ENCODE results near the gene MYO7A. TPM values are rescaled to one million over a fixed set of nuclear protein-coding genes. Genes with fewer than 3 reads are reported as not detected.

MYO7A gene
- total RNA-seq, result 2.8 TPM

- no peak for DNase-seq
Measured at GRCh38 chr11:77127920-77128691, at the start of gene MYO7A. MYO7A (plus strand) TSS chr11:77128246; CDS start chr11:77130635, 2,389 bp downstream.

GRCh38 chr11:77079666-77080065, 48.4 kb upstream of the MYO7A start:
- no peak for DNase-seq

- no peak for DNase-seq
Measured at GRCh38 chr11:77080643-77081210, 47.3 kb upstream of the MYO7A start.

- DNase-seq, result no peak
Measured at GRCh38 chr11:77081381-77081851, 46.6 kb upstream of the MYO7A start.

- no peak for DNase-seq
Measured at GRCh38 chr11:77081976-77082836, 45.8 kb upstream of the MYO7A start.

GRCh38 chr11:77082838-77083565, 45.0 kb upstream of the MYO7A start:
- peak; percentile 12 for DNase-seq

- DNase-seq, result no peak
Measured at GRCh38 chr11:77083566-77084245, 44.3 kb upstream of the MYO7A start.

- DNase-seq, result no peak
Measured at GRCh38 chr11:77084581-77085191, 43.4 kb upstream of the MYO7A start.

- no peak for DNase-seq
Measured at GRCh38 chr11:77085652-77086051, 42.4 kb upstream of the MYO7A start.

GRCh38 chr11:77086521-77087472, 41.2 kb upstream of the MYO7A start:
- no peak for DNase-seq

GRCh38 chr11:77087723-77088225, 40.3 kb upstream of the MYO7A start:
- no peak for DNase-seq

- DNase-seq, result no peak
Measured at GRCh38 chr11:77088236-77089003, 39.6 kb upstream of the MYO7A start.

GRCh38 chr11:77089004-77089545, 39.0 kb upstream of the MYO7A start:
- no peak for DNase-seq

- DNase-seq, result no peak
Measured at GRCh38 chr11:77090046-77090372, 38.0 kb upstream of the MYO7A start.

- no peak for DNase-seq
Measured at GRCh38 chr11:77090373-77091111, 37.5 kb upstream of the MYO7A start.

- DNase-seq, result peak; percentile 4
Measured at GRCh38 chr11:77091146-77091940, 36.7 kb upstream of the MYO7A start.

- DNase-seq, result no peak
Measured at GRCh38 chr11:77092382-77092781, 35.7 kb upstream of the MYO7A start.
